Motor neuron (in vitro differentiated cells): ENCODE data around the gene ACOD1. TPM values are rescaled to one million over a fixed set of nuclear protein-coding genes. Genes with fewer than 3 reads are reported as not detected.

ENCODE experiments used
- ATAC-seq, 8 experiments: fragments of 200-7000 bp; cut with Tn5 transposase; replicated peaks in 6 of 8; 2 replicates each; pipeline ENCODE4 v1.8.0; 2021; ENCODE audit warnings: mild to moderate bottlenecking in 8 of 8, moderate library complexity in 8 of 8
- H3K27ac ChIP-seq, 2 donors: fragments of 250-450 bp; sonication (Bioruptor Pico); 2 replicates each; pipeline ENCODE4 v1.9.0; 2021; ENCODE audit warnings: antibody characterized with exemption in 2 of 2, mild to moderate bottlenecking in 2 of 2, moderate library complexity in 1 of 2
- H3K4me1 ChIP-seq, 2 donors: fragments of 250-450 bp; sonication (Bioruptor Pico); replicated peaks in 1 of 2; 2 replicates each; pipeline ENCODE4 v1.6.1; 2021; ENCODE audit warnings: antibody characterized with exemption in 2 of 2, mild to moderate bottlenecking in 2 of 2, moderate library complexity in 1 of 2
- H3K4me3 ChIP-seq, 5 donors: fragments of 250-450 bp; sonication (Bioruptor Pico); 2 replicates each; pipeline ENCODE4 v1.9.0; 2021; ENCODE audit warnings: antibody characterized with exemption in 5 of 5, mild to moderate bottlenecking in 5 of 5, moderate library complexity in 4 of 5
- WGBS, 10 experiments: fragments of 450-650 bp; shearing (Covaris generic); methylation state at CpG; one replicate each; pipeline ENCODE4 v1.0.0; 2022; 5-methylcytosine and 5-hydroxymethylcytosine counted together
- in situ Hi-C, 9 experiments: fragments of 400-800 bp; cut with MboI; loops; one replicate each; pipeline ENCODE4 v1.15.0; 2021; ENCODE audit warnings: low sequenced_read_pairs in 9 of 9, low pct_unique_long_range_greater_than_20kb in 2 of 9; ENCODE audit not compliant: unreplicated experiment in 9 of 9
- total RNA-seq, 8 experiments: library from RNA; unstranded; fragments of 300-600 nt; gene quantifications; 2 replicates each; pipeline versions ENCODE4 v1.2.3 to v1.2.4, GENCODE V29; 2022

The ACOD1 gene
- total RNA-seq, 8 experiments from 2014 or later = 0.14 TPM; not detected in 7

- 7 to 82% (median 59%) methylated on average over 1 to 2 of the region's 2 CpGs; no CpG with 5 or more reads in 3 of the 10 experiments for WGBS, 10 experiments
- in situ Hi-C loops = no loop called here
- no peak overlapping the region for H3K4me3 ChIP-seq
- no peak overlapping the region for H3K27ac ChIP-seq
- no peaks in the 10 kb centered on the region for H3K4me1 ChIP-seq
- no peak for ATAC-seq
Observed at GRCh38 chr13:76929851-76930374, 18.4 kb upstream of the ACOD1 start.

GRCh38 chr13:76932076-76932475 lies 16.2 kb upstream of the ACOD1 start:
- ATAC-seq = no peak
- Histone ChIP-seq H3K27ac (no peak overlapping the region), H3K4me1 (no peaks in the 10 kb centered on the region), H3K4me3 (no peak overlapping the region)
- in situ Hi-C loops = no loop called here
- WGBS, 10 experiments = 44 to 96% (median 60%) methylated on average over 2 to 4 of the region's 4 CpGs

GRCh38 chr13:76934671-76935070 lies 13.6 kb upstream of the ACOD1 start:
- WGBS, 10 experiments = 75 to 100% (median 89%) methylated on average over 1 of the region's 1 CpG; no CpG with 5 or more reads in 3 of the 10 experiments
- ATAC-seq = no peak
- Histone ChIP-seq H3K27ac (no peak overlapping the region), H3K4me3 (no peak overlapping the region), H3K4me1 (no peaks in the 10 kb centered on the region)
- in situ Hi-C loops = no loop called here

GRCh38 chr13:76936763-76937162 lies 11.5 kb upstream of the ACOD1 start:
- in situ Hi-C loops = no loop called here
- no peak for ATAC-seq
- 40 to 100% (median 80%) methylated on average over 1 to 2 of the region's 2 CpGs for WGBS, 10 experiments

GRCh38 chr13:76937281-76937820 lies 11.0 kb upstream of the ACOD1 start:
- peak; percentile 24 to 98 (median 76) for ATAC-seq
- in situ Hi-C loops = no loop called here
- WGBS, 10 experiments = 0 to 85% (median 42%) methylated on average over 1 to 2 of the region's 2 CpGs; no CpG with 5 or more reads in 6 of the 10 experiments

More at GRCh38 chr13:76936763-76937162, 11.5 kb upstream of the ACOD1 start:
- H3K4me3 ChIP-seq = no peak overlapping the region
- H3K27ac ChIP-seq = no peak overlapping the region
- no peaks in the 10 kb centered on the region for H3K4me1 ChIP-seq

GRCh38 chr13:76939215-76939614 lies 9.1 kb upstream of the ACOD1 start:
- no peak overlapping the region for H3K4me3 ChIP-seq
- no peak overlapping the region for H3K27ac ChIP-seq
- in situ Hi-C loops = no loop called here
- WGBS, 10 experiments = 43 to 100% (median 87%) methylated on average over 1 to 3 of the region's 3 CpGs
- peak in 1 of 8 experiments; percentile 54 for ATAC-seq
- no peaks in the 10 kb centered on the region for H3K4me1 ChIP-seq

More at GRCh38 chr13:76937281-76937820, 11.0 kb upstream of the ACOD1 start:
- Histone ChIP-seq H3K4me1 (no peaks in the 10 kb centered on the region), H3K27ac (no peak overlapping the region), H3K4me3 (no peak overlapping the region)

GRCh38 chr13:76942363-76942762 lies 5.9 kb upstream of the ACOD1 start:
- in situ Hi-C loops = no loop called here
- Histone ChIP-seq H3K27ac (no peak overlapping the region), H3K4me1 (no peaks in the 10 kb centered on the region), H3K4me3 (no peak overlapping the region)
- 83 to 100% (median 92%) methylated on average over 1 to 4 of the region's 4 CpGs; no CpG with 5 or more reads in 1 of the 10 experiments for WGBS, 10 experiments
- no peak for ATAC-seq

- Histone ChIP-seq H3K4me1 (no peaks in the 10 kb centered on the region), H3K4me3 (no peak overlapping the region), H3K27ac (no peak overlapping the region)
- no peak for ATAC-seq
- in situ Hi-C loops = no loop called here
- 28 to 100% (median 67%) methylated on average over 1 to 2 of the region's 2 CpGs for WGBS, 10 experiments
Observed at GRCh38 chr13:76943646-76944045, 4.7 kb upstream of the ACOD1 start.

GRCh38 chr13:76944456-76944855 lies 3.9 kb upstream of the ACOD1 start:
- peak in 1 of 8 experiments; percentile 50 for ATAC-seq
- in situ Hi-C loops = no loop called here
- 14 to 100% (median 86%) methylated on average over 3 to 4 of the region's 4 CpGs for WGBS, 10 experiments
- no peak overlapping the region for H3K27ac ChIP-seq
- no peak overlapping the region for H3K4me3 ChIP-seq
- no peaks in the 10 kb centered on the region for H3K4me1 ChIP-seq

- in situ Hi-C loops = no loop called here
- Histone ChIP-seq H3K27ac (no peak overlapping the region), H3K4me3 (no peak overlapping the region), H3K4me1 (no peaks in the 10 kb centered on the region)
- no peak for ATAC-seq
- 40 to 96% (median 91%) methylated on average over 2 of the region's 2 CpGs; no CpG with 5 or more reads in 6 of the 10 experiments for WGBS, 10 experiments
Observed at GRCh38 chr13:76950101-76950500, 1.8 kb downstream of the ACOD1 start.

- in situ Hi-C loops = no loop called here
- WGBS, 10 experiments = 0 to 89% (median 71%) methylated on average over 1 to 3 of the region's 3 CpGs
Observed at GRCh38 chr13:76953968-76954367, 5.7 kb downstream of the ACOD1 start.

GRCh38 chr13:76954538-76954937 lies 6.2 kb downstream of the ACOD1 start:
- in situ Hi-C loops = no loop called here
- no peak overlapping the region for H3K27ac ChIP-seq
- H3K4me1 ChIP-seq = no peaks in the 10 kb centered on the region
- WGBS, 10 experiments = 13 to 81% (median 55%) methylated on average over 1 to 5 of the region's 6 CpGs
- ATAC-seq = no peak
- H3K4me3 ChIP-seq = no peak overlapping the region

More at GRCh38 chr13:76953968-76954367, 5.7 kb downstream of the ACOD1 start:
- no peak overlapping the region for H3K27ac ChIP-seq
- no peak for ATAC-seq
- H3K4me3 ChIP-seq = no peak overlapping the region
- H3K4me1 ChIP-seq = no peaks in the 10 kb centered on the region

GRCh38 chr13:76955193-76955592 lies 6.9 kb downstream of the ACOD1 start:
- Histone ChIP-seq H3K27ac (no peak overlapping the region), H3K4me3 (no peak overlapping the region), H3K4me1 (no peaks in the 10 kb centered on the region)
- 0 to 100% (median 68%) methylated on average over 1 to 4 of the region's 4 CpGs; no CpG with 5 or more reads in 3 of the 10 experiments for WGBS, 10 experiments
- ATAC-seq = no peak
- in situ Hi-C loops = no loop called here

- Histone ChIP-seq H3K4me3 (no peak overlapping the region), H3K4me1 (no peaks in the 10 kb centered on the region), H3K27ac (no peak overlapping the region)
- 40 to 90% (median 76%) methylated on average over 1 to 5 of the region's 5 CpGs; no CpG with 5 or more reads in 1 of the 10 experiments for WGBS, 10 experiments
- in situ Hi-C loops = no loop called here
- no peak for ATAC-seq
Observed at GRCh38 chr13:76955661-76956060, 7.3 kb downstream of the ACOD1 start.
